ENCODE results near the gene NUP98. TPM values are rescaled to one million over a fixed set of nuclear protein-coding genes. Genes with fewer than 3 reads are reported as not detected.
A peak's percentile ranks its signal among the peaks of the same experiment; 100 is the strongest.

NUP98 gene
- total RNA-seq, 1 experiment from 2014 or later = 97.9 TPM

GRCh38 chr11:3642071-3642951 is 155.0 kb downstream of the NUP98 start:
- DNase-seq (ENCODE audit: low read depth) = peak; percentile 62

- no peak for DNase-seq (ENCODE audit: low read depth)
These were observed 155.7 kb downstream of the NUP98 start, which contains the start of gene ART5 for GRCh38 chr11:3641701-3642070. Gene ART5 (minus strand): TSS chr11:3641992. CDS start chr11:3641862, 130 bp downstream.

- no peak for DNase-seq (ENCODE audit: low read depth)
These were observed 156.2 kb downstream of the NUP98 start for GRCh38 chr11:3641191-3641590.

- DNase-seq (ENCODE audit: low read depth) = no peak
These were observed 157.5 kb downstream of the NUP98 start for GRCh38 chr11:3639841-3640240.

GRCh38 chr11:3638513-3638912 is 158.8 kb downstream of the NUP98 start:
- DNase-seq (ENCODE audit: low read depth) = no peak

- DNase-seq (ENCODE audit: low read depth) = no peak
These were observed 160.2 kb downstream of the NUP98 start for GRCh38 chr11:3637201-3637600.

GRCh38 chr11:3635641-3636375 is 161.5 kb downstream of the NUP98 start:
- no peak for DNase-seq (ENCODE audit: low read depth)

- no peak for DNase-seq (ENCODE audit: low read depth)
These were observed 165.2 kb downstream of the NUP98 start for GRCh38 chr11:3632070-3632660.

GRCh38 chr11:3631331-3631730 is 166.0 kb downstream of the NUP98 start:
- no peak for DNase-seq (ENCODE audit: low read depth)

GRCh38 chr11:3627291-3627690 is 170.1 kb downstream of the NUP98 start:
- DNase-seq (ENCODE audit: low read depth) = peak; percentile 17

GRCh38 chr11:3626250-3626960 is 170.9 kb downstream of the NUP98 start:
- DNase-seq (ENCODE audit: low read depth) = no peak

Other genes with a start within 250 kb of the NUP98 start
- not detected in 2 replicates for gene ART5, start 155.6 kb downstream of the NUP98 start, total RNA-seq (2014; rRNA removed; shearing (Covaris generic))
- gene ART1, start 152.4 kb downstream of the NUP98 start, total RNA-seq (2014; rRNA removed; shearing (Covaris generic)) = not detected in 2 replicates
- gene CHRNA10, start 126.2 kb downstream of the NUP98 start, total RNA-seq (2014; rRNA removed; shearing (Covaris generic)) = 0.20 and 0.36 TPM in 2 replicates
- 7.6 and 9.0 TPM in 2 replicates for gene PGAP2, start 11.0 kb upstream of the NUP98 start, total RNA-seq (2014; rRNA removed; shearing (Covaris generic))
- gene RHOG, start 43.4 kb upstream of the NUP98 start, total RNA-seq (2014; rRNA removed; shearing (Covaris generic)) = 26.3 and 27.8 TPM in 2 replicates
- 13.8 and 14.5 TPM in 2 replicates for gene STIM1, start 58.1 kb upstream of the NUP98 start, total RNA-seq (2014; rRNA removed; shearing (Covaris generic))